Astrocyte of the cerebellum (primary cell): Measurements from ENCODE around the gene MMP20.

Source experiments
- DNase-seq: peaks from one replicate; pipeline ENCODE4 v3.0.0-alpha.2; 2011; ENCODE audit warnings: low read depth
- H3K4me3 ChIP-seq: 2 replicates; pipeline ENCODE4 v1.5.1; 2011; ENCODE audit warnings: mild to moderate bottlenecking, low read depth, low read length, moderate library complexity
- CTCF ChIP-seq: IDR thresholded peaks from 2 replicates; pipeline ENCODE4 v1.5.1; 2012; ENCODE audit warnings: low read length, low read depth, moderate library complexity, mild to moderate bottlenecking; ENCODE audit errors: missing control alignments
- in situ Hi-C: cut with HindIII; loops from 2 replicates; pipeline ENCODE4 v1.10.0; 2017; ENCODE audit warnings: low sequenced_read_pairs

MMP20 gene

GRCh38 chr11:102610200-102610599 is 14.9 kb downstream of the MMP20 start:
- in situ Hi-C loops, result no loop called here
- no peak overlapping the region for H3K4me3 ChIP-seq
- DNase-seq, result no peak
- no peak for TF ChIP-seq CTCF

- no peak for DNase-seq
- TF ChIP-seq CTCF, result no peak
- in situ Hi-C loops, result no loop called here
- H3K4me3 ChIP-seq, result no peak overlapping the region
These were observed 16.4 kb downstream of the MMP20 start for GRCh38 chr11:102608699-102609098.

GRCh38 chr11:102604875-102605274 is 20.3 kb downstream of the MMP20 start:
- no peak for TF ChIP-seq CTCF
- in situ Hi-C loops, result no loop called here
- no peak for DNase-seq

GRCh38 chr11:102604011-102604410 is 21.1 kb downstream of the MMP20 start:
- no peak for DNase-seq
- TF ChIP-seq CTCF, result no peak
- in situ Hi-C loops, result no loop called here
- no peak overlapping the region for H3K4me3 ChIP-seq

More at GRCh38 chr11:102604875-102605274, 20.3 kb downstream of the MMP20 start:
- H3K4me3 ChIP-seq, result no peak overlapping the region

- no peak overlapping the region for H3K4me3 ChIP-seq
- no peak for TF ChIP-seq CTCF
- no peak for DNase-seq
- in situ Hi-C loops, result no loop called here
These were observed 21.6 kb downstream of the MMP20 start for GRCh38 chr11:102603576-102603975.

- DNase-seq, result peak; percentile 67
- in situ Hi-C loops, result no loop called here
These were observed 22.0 kb downstream of the MMP20 start for GRCh38 chr11:102603091-102603490.

More at GRCh38 chr11:102603091-102603490, 22.0 kb downstream of the MMP20 start:
- TF ChIP-seq CTCF, result no peak
- H3K4me3 ChIP-seq, result no peak overlapping the region
